Kidney (tissue), 14 donors: ENCODE data around the gene FUBP3. TPM values are rescaled to one million over a fixed set of nuclear protein-coding genes. Genes with fewer than 3 reads are reported as not detected.

Source experiments
- DNase-seq, 5 donors: peaks; one replicate each; pipeline ENCODE4 v3.0.0-alpha.2; 2013 to 2020
- FAIRE-seq: peaks from 2 replicates; lab custom pipeline; 2012; peaks lifted over from hg19 to GRCh38; lab: Jason Lieb, UNC
- H3K27ac ChIP-seq, 2 donors: one replicate each; pipeline ENCODE4 v1.7.0; 2013; ENCODE audit warnings: low read depth in 2 of 2, low read length in 2 of 2, inconsistent platforms in 1 of 2
- H3K27me3 ChIP-seq: one replicate; pipeline ENCODE4 v1.7.1; 2013; ENCODE audit warnings: low read length, inconsistent platforms; ENCODE audit not compliant: control insufficient read depth, insufficient read depth
- H3K36me3 ChIP-seq, 3 donors: one replicate each; pipeline versions ENCODE4 v1.7.0 to v1.7.1; 2013; ENCODE audit warnings: low read length in 3 of 3, control low read depth in 1 of 3, inconsistent platforms in 1 of 3; ENCODE audit not compliant: insufficient read depth in 3 of 3, control insufficient read depth in 2 of 3
- H3K4me1 ChIP-seq, 3 donors: one replicate each; pipeline versions ENCODE4 v1.7.0 to v1.7.1; 2013; ENCODE audit warnings: low read length in 3 of 3, inconsistent platforms in 1 of 3, low read depth in 1 of 3; ENCODE audit not compliant: control insufficient read depth in 2 of 3, insufficient read depth in 2 of 3
- H3K4me3 ChIP-seq, 3 donors: one replicate each; pipeline versions ENCODE4 v1.7.0 to v1.8.1; 2013; ENCODE audit warnings: low read length in 3 of 3, control low read depth in 1 of 3, inconsistent platforms in 1 of 3
- H3K9ac ChIP-seq, 3 donors: one replicate each; pipeline versions ENCODE4 v1.7.0 to v1.7.1; 2013; ENCODE audit warnings: low read length in 3 of 3, control low read depth in 1 of 3, inconsistent platforms in 1 of 3
- H3K9me3 ChIP-seq, 3 donors: one replicate each; pipeline versions ENCODE4 v1.7.0 to v1.7.1; 2013; ENCODE audit warnings: low read length in 3 of 3, control low read depth in 1 of 3, inconsistent platforms in 1 of 3; ENCODE audit not compliant: control insufficient read depth in 2 of 3, insufficient read depth in 1 of 3
- CTCF ChIP-seq: IDR thresholded peaks from 3 replicates; pipeline ENCODE4 v1.5.1; 2012; ENCODE audit warnings: mild to moderate bottlenecking, moderate library complexity, borderline replicate concordance; ENCODE audit not compliant: insufficient read depth; ENCODE audit errors: extremely low read depth
- intact Hi-C: fragments of 100-400 bp; cut with DNase I; formaldehyde crosslinking; loops from one replicate; pipeline ENCODE4 v1.11.1; 2022
- polyA plus RNA-seq: library from polyadenylated mRNA; stranded (reverse); fragments of 350-450 nt; fragmentation: Illumina TruSeq; extraction: RNeasy Lipid Tissue Mini Kit (QIAGEN cat#74804); gene quantifications from one replicate; pipeline ENCODE4 v1.2.3, GENCODE V29; 2014; ENCODE audit warnings: low read depth, low replicate concordance; ENCODE audit not compliant: insufficient read depth
- total RNA-seq: library from RNA; stranded (reverse); fragmentation: NEBNext Ultra II Directional; extraction: Animal tissue kit (Norgen Biotek cat#: 25700); gene quantifications from one replicate; pipeline ENCODE4 v1.2.1, GENCODE V29; 2021
- donor health status: control.
- donor health status: control.
- donor health status: control.
- donor health status: control.
- donor health status: control.
- donor health status: DM: yes; HTN: yes; CAD: no.
- donor health status: Normal renal cell carcinoma (clear cell type).

The FUBP3 gene
- total and polyA plus RNA-seq, 2 donors from 2014 or later, result 19.4 to 44.1 TPM

DNA sequence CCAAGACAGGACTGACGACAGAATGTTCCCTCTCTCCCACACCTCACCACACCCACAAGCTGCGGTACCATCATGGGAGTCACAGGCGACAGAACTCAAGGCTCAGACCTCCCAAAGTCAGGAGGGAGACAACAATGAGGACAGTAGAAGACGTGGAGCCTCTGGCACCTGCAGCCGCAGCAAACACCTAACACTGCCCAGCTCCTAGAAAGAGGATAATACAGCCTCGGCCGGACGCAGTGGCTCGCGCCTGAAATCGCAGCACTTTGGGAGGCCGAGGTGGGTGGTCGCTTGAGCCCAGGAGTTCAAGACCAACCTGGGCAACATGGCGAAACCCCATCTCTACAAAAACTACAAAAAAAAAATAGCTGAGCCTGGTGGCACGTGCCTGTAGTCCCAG lies 71.8 kb downstream of the FUBP3 start:
- Histone ChIP-seq H3K9ac (no peak overlapping the region), H3K4me3 (no peak overlapping the region), H3K36me3 (no peaks in the 10 kb centered on the region), H3K4me1 (no peaks in the 10 kb centered on the region), H3K27ac (no peak overlapping the region), H3K9me3 (no peaks in the 10 kb centered on the region), H3K27me3 (no peaks in the 10 kb centered on the region)
- intact Hi-C loops, result no loop called here
- DNase-seq, result no peak
- FAIRE-seq, result no peak
- TF ChIP-seq CTCF, result no peak

- Histone ChIP-seq H3K9me3 (no peaks in the 10 kb centered on the region), H3K27ac (no peak overlapping the region), H3K9ac (no peak overlapping the region), H3K36me3 (no peaks in the 10 kb centered on the region), H3K4me1 (no peaks in the 10 kb centered on the region), H3K27me3 (peaks cover under 1% of the 10 kb centered on the region), H3K4me3 (no peak overlapping the region)
- FAIRE-seq (no peak), DNase-seq (no peak)
- intact Hi-C loops, result no loop called here
- TF ChIP-seq CTCF, result no peak
Observed at GRCh38 chr9:130651752-130652151, 72.4 kb downstream of the FUBP3 start.

DNA sequence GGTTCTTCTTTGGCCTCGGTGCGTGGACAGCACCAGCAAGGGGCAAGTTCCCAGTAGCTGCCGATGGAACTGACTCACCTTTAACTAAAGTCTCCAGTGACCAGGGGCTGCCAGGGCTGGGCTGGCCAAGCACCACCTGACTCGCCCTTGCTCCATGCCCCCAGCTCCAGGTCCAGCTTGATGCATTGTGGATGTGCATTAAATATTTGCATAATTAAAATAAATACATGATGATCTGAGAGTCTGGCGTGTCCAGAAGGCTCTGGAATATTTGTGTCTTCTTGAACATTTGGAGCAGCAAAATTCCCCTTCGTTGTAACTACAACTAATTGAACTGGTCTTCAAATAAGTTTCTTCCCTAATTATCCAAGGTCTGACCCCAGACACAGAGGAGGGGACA lies 75.5 kb downstream of the FUBP3 start:
- H3K9me3 ChIP-seq, result no peaks in the 10 kb centered on the region
- H3K27me3 ChIP-seq, result peaks cover 23% of the 10 kb centered on the region
- no peak overlapping the region for H3K27ac ChIP-seq
- intact Hi-C loops, result no loop called here
- no peaks in the 10 kb centered on the region for H3K4me1 ChIP-seq
- no peak for DNase-seq
- H3K36me3 ChIP-seq, result no peaks in the 10 kb centered on the region
- H3K4me3 ChIP-seq, result no peak overlapping the region
- FAIRE-seq, result no peak
- no peak for TF ChIP-seq CTCF
- H3K9ac ChIP-seq, result no peak overlapping the region
